ENCODE results near the gene PLA2G2E. TPM values are rescaled to one million over a fixed set of nuclear protein-coding genes. Genes with fewer than 3 reads are reported as not detected.

The PLA2G2E gene
- total RNA-seq, 2 donors from 2014 or later: not detected

GRCh38 chr1:19920132-19920710 is 3.2 kb downstream of the PLA2G2E start:
- H3K27ac Mint-ChIP-seq: no peak overlapping the region
- peaks cover 4% of the 10 kb centered on the region for H3K4me1 Mint-ChIP-seq
- no peak for ATAC-seq (replicated peaks)
- H3K36me3 Mint-ChIP-seq (ENCODE audit: low read depth): no peaks in the 10 kb centered on the region
- peaks cover 5% of the 10 kb centered on the region for H3K27me3 Mint-ChIP-seq
- no peak overlapping the region for H3K4me3 Mint-ChIP-seq
- H3K9me3 Mint-ChIP-seq: no peaks in the 10 kb centered on the region

DNA sequence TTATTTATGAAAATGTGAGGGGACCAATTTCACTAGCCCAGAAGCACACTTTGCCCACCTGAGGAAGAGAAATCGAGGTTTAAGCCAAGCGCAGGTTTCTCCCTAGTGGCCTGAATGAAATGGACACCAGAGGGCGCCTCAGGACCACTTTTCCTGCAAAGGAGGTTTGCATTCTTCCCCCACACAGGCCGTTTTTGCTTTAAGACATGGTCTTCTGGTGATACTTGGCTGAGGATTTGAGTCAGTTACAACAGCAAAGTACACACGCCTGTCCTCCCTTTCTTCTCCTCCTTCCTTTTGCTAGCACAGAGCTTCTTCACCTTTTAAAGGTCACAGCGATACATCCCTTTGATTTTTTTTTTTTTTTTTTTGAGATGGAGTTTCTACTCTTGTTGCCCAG is 5.4 kb downstream of the PLA2G2E start:
- H3K27me3 Mint-ChIP-seq: peaks cover 5% of the 10 kb centered on the region
- peaks cover 4% of the 10 kb centered on the region for H3K4me1 Mint-ChIP-seq
- no peak overlapping the region for H3K27ac Mint-ChIP-seq
- H3K4me3 Mint-ChIP-seq: no peak overlapping the region
- peaks cover 12% of the 10 kb centered on the region for H3K36me3 Mint-ChIP-seq (ENCODE audit: low read depth)
- ATAC-seq (replicated peaks): peak; percentile 71
- H3K9me3 Mint-ChIP-seq: no peaks in the 10 kb centered on the region

- Mint-ChIP-seq H3K36me3 (ENCODE audit: low read depth) (peaks cover 85% of the 10 kb centered on the region), H3K4me1 (no peaks in the 10 kb centered on the region), H3K27me3 (no peaks in the 10 kb centered on the region), H3K27ac (no peak overlapping the region), H3K9me3 (no peaks in the 10 kb centered on the region), H3K4me3 (no peak overlapping the region)
- ATAC-seq (replicated peaks): no peak
These were observed 12.8 kb downstream of the PLA2G2E start for GRCh38 chr1:19910650-19911049.

DNA sequence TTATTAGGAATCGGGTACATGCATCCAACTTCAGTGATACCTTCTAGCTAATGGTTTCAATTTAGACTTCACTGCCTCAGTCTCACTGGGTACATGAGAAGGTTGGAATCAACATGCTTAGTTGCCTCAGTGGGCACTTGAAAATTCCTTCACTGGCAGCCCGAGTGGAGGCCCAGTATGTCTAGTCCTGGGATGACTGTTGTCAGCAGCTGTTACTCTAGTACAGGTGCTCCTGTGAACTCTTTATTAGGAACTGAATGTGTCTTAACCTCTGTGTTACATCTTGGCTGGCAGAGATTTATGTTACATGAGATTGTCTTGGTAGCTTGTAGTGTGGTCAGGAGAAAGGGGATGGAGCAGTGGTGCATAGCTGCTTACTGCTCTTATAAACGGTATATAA is 13.4 kb downstream of the PLA2G2E start:
- Mint-ChIP-seq H3K27ac (no peak overlapping the region), H3K27me3 (no peaks in the 10 kb centered on the region), H3K4me3 (no peak overlapping the region), H3K9me3 (no peaks in the 10 kb centered on the region), H3K36me3 (ENCODE audit: low read depth) (peaks cover 90% of the 10 kb centered on the region), H3K4me1 (no peaks in the 10 kb centered on the region)
- no peak for ATAC-seq (replicated peaks)

- Mint-ChIP-seq H3K9me3 (no peaks in the 10 kb centered on the region), H3K4me1 (no peaks in the 10 kb centered on the region), H3K4me3 (no peak overlapping the region), H3K27me3 (no peaks in the 10 kb centered on the region), H3K27ac (no peak overlapping the region), H3K36me3 (ENCODE audit: low read depth) (peaks cover 93% of the 10 kb centered on the region)
- ATAC-seq (replicated peaks): no peak
These were observed 14.0 kb downstream of the PLA2G2E start for GRCh38 chr1:19909392-19909791.

DNA sequence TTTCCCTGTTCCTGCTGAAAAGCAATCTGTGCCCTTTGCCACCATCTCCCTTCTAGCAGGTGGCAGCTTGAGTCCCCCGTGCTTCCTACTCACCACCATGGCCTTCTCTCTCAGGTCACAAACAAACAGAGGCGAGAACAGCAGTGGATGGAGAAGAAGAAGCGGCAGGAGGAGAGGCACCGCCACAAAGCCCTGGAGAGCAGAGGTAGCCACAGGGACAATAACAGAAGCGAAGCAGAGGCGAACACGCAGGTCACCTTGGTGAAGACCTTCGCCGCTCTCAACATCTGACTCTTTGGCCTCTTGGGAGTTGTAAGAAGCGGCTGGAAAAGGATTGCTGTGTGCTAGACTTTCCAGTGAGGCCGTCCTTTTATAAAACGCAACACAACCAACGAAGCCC is 16.0 kb downstream of the PLA2G2E start:
- Mint-ChIP-seq H3K9me3 (no peaks in the 10 kb centered on the region), H3K27ac (peak overlapping the region; percentile 36), H3K36me3 (ENCODE audit: low read depth) (peaks cover 92% of the 10 kb centered on the region), H3K4me1 (no peaks in the 10 kb centered on the region), H3K4me3 (no peak overlapping the region), H3K27me3 (no peaks in the 10 kb centered on the region)
- ATAC-seq (replicated peaks): no peak

GRCh38 chr1:19903621-19904020 is 19.8 kb downstream of the PLA2G2E start:
- no peaks in the 10 kb centered on the region for H3K9me3 Mint-ChIP-seq
- no peak overlapping the region for H3K4me3 Mint-ChIP-seq
- no peak overlapping the region for H3K27ac Mint-ChIP-seq
- H3K4me1 Mint-ChIP-seq: no peaks in the 10 kb centered on the region
- H3K27me3 Mint-ChIP-seq: no peaks in the 10 kb centered on the region
- no peak for ATAC-seq (replicated peaks)
- H3K36me3 Mint-ChIP-seq (ENCODE audit: low read depth): peaks cover 92% of the 10 kb centered on the region

DNA sequence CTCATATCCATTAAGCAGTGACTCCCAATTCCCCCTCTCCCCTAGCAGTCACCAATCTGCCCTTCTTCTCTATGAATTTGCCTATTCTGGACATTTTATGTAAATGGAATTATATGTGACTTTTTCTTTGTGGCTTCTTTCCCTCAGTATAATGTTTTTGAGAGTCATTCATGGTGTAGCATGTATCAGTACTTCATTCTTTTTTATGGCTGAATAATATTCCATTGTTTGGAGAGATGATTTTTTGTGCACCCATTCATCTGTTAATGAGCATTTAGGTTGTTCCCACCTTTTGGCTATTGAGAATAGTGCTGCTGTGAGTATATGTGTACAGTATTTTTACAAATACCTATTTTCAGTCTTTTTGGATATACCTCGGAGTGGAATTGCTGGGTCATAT is 21.8 kb downstream of the PLA2G2E start:
- peaks cover 91% of the 10 kb centered on the region for H3K36me3 Mint-ChIP-seq (ENCODE audit: low read depth)
- H3K4me3 Mint-ChIP-seq: no peak overlapping the region
- ATAC-seq (replicated peaks): no peak
- H3K27ac Mint-ChIP-seq: no peak overlapping the region
- H3K4me1 Mint-ChIP-seq: no peaks in the 10 kb centered on the region
- H3K9me3 Mint-ChIP-seq: no peaks in the 10 kb centered on the region
- H3K27me3 Mint-ChIP-seq: no peaks in the 10 kb centered on the region

DNA sequence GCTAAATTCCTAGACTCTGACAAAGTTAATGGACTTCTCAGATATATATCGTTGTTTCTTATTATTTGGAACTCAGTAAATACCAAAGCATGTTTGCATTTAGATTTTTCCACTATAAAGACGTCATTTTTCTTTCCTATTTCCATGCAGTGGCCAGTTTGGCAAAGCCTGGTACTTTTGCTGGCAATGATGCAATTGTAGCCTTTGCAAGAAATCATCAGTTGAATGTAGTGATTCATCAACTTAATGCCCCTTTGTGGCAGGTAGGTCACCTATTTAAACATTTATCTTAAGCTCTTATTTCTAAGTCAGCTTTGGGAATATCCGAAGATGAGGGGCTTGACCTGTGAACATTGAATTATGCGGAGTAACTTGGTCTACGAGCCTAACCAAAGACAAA is 29.2 kb downstream of the PLA2G2E start:
- Mint-ChIP-seq H3K4me1 (peaks cover 9% of the 10 kb centered on the region), H3K36me3 (ENCODE audit: low read depth) (peaks cover 91% of the 10 kb centered on the region), H3K27me3 (no peaks in the 10 kb centered on the region), H3K9me3 (no peaks in the 10 kb centered on the region), H3K4me3 (no peak overlapping the region), H3K27ac (no peak overlapping the region)
- no peak for ATAC-seq (replicated peaks)

DNA sequence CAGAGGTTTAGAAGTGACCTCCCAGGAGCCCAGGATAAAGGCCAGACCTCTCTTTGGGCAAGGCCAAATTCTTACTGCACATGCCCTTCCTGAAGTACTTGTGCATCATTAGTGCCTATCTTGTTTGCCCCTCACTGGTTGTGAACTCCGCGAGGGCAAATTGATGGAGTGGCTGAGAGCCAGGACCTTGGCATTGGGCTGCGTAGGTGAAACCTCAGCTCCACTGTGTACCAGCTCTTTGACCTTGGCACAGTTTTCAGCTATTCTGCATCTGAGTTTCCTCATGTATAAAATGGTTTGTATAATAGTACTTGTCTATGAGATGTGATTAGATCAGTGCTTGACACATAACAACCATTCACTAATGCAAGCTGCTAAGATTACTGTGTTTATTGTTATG is 29.7 kb downstream of the PLA2G2E start:
- peaks cover 86% of the 10 kb centered on the region for H3K36me3 Mint-ChIP-seq (ENCODE audit: low read depth)
- peaks cover 9% of the 10 kb centered on the region for H3K4me1 Mint-ChIP-seq
- no peak overlapping the region for H3K4me3 Mint-ChIP-seq
- no peaks in the 10 kb centered on the region for H3K9me3 Mint-ChIP-seq
- H3K27me3 Mint-ChIP-seq: no peaks in the 10 kb centered on the region
- no peak overlapping the region for H3K27ac Mint-ChIP-seq
- no peak for ATAC-seq (replicated peaks)

GRCh38 chr1:19892628-19893168 is 30.7 kb downstream of the PLA2G2E start:
- H3K27me3 Mint-ChIP-seq: no peaks in the 10 kb centered on the region
- H3K4me1 Mint-ChIP-seq: peaks cover 13% of the 10 kb centered on the region
- H3K27ac Mint-ChIP-seq: peak overlapping the region; percentile 29
- H3K4me3 Mint-ChIP-seq: no peak overlapping the region
- H3K36me3 Mint-ChIP-seq (ENCODE audit: low read depth): peaks cover 77% of the 10 kb centered on the region
- H3K9me3 Mint-ChIP-seq: no peaks in the 10 kb centered on the region
- ATAC-seq (replicated peaks): no peak

DNA sequence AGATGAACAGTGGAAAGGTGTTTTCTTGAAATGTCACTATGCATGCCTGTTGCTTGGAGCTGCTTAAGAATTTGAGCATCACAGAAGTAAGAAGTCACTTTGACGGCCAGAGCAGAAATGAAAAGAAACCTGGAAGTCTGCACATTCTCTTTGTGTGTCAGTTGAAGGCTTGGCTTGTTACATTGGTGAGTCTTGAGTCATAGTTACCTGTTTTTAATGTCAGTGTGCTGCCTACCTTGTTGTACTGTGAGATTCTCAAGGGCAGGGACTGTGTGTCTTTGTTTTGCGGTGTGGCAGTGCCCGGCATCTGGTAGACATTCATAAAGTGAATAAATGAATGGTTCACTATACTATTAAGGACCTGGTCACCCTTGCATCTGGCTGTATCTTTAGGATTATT is 31.3 kb downstream of the PLA2G2E start:
- Mint-ChIP-seq H3K4me1 (peaks cover 14% of the 10 kb centered on the region), H3K27ac (peak overlapping the region; percentile 29), H3K9me3 (no peaks in the 10 kb centered on the region), H3K36me3 (ENCODE audit: low read depth) (peaks cover 71% of the 10 kb centered on the region), H3K4me3 (no peak overlapping the region), H3K27me3 (no peaks in the 10 kb centered on the region)
- no peak for ATAC-seq (replicated peaks)

- Mint-ChIP-seq H3K27ac (no peak overlapping the region), H3K9me3 (no peaks in the 10 kb centered on the region), H3K4me3 (no peak overlapping the region), H3K36me3 (ENCODE audit: low read depth) (peaks cover 48% of the 10 kb centered on the region), H3K4me1 (peaks cover 14% of the 10 kb centered on the region), H3K27me3 (no peaks in the 10 kb centered on the region)
- ATAC-seq (replicated peaks): no peak
These were observed 33.8 kb downstream of the PLA2G2E start for GRCh38 chr1:19889656-19890055.

GRCh38 chr1:19888112-19888511 is 35.3 kb downstream of the PLA2G2E start:
- no peaks in the 10 kb centered on the region for H3K9me3 Mint-ChIP-seq
- H3K4me3 Mint-ChIP-seq: no peak overlapping the region
- no peaks in the 10 kb centered on the region for H3K27me3 Mint-ChIP-seq
- peaks cover 22% of the 10 kb centered on the region for H3K4me1 Mint-ChIP-seq
- no peak for ATAC-seq (replicated peaks)
- peaks cover 32% of the 10 kb centered on the region for H3K36me3 Mint-ChIP-seq (ENCODE audit: low read depth)
- no peak overlapping the region for H3K27ac Mint-ChIP-seq

- no peak for ATAC-seq (replicated peaks)
- peaks cover 9% of the 10 kb centered on the region for H3K36me3 Mint-ChIP-seq (ENCODE audit: low read depth)
- no peak overlapping the region for H3K4me3 Mint-ChIP-seq
These were observed 37.6 kb downstream of the PLA2G2E start for GRCh38 chr1:19885821-19886220.

GRCh38 chr1:19884312-19884711 is 39.1 kb downstream of the PLA2G2E start:
- Mint-ChIP-seq H3K4me1 (peaks cover 23% of the 10 kb centered on the region), H3K36me3 (ENCODE audit: low read depth) (no peaks in the 10 kb centered on the region), H3K27ac (no peak overlapping the region), H3K27me3 (peaks cover 1% of the 10 kb centered on the region), H3K9me3 (no peaks in the 10 kb centered on the region), H3K4me3 (peak overlapping the region; percentile 91)
- no peak for ATAC-seq (replicated peaks)

More at GRCh38 chr1:19885821-19886220, 37.6 kb downstream of the PLA2G2E start:
- Mint-ChIP-seq H3K27me3 (no peaks in the 10 kb centered on the region), H3K9me3 (no peaks in the 10 kb centered on the region), H3K4me1 (peaks cover 23% of the 10 kb centered on the region), H3K27ac (no peak overlapping the region)
